ENCODE measurements around the gene PCSK6.
"Not testable (repeated sequence)": the region's sequence is repeated elsewhere in the genome, so short reads cannot be mapped to it uniquely, and the experiment has no call there.

- TF ChIP-seq CTCF (IDR thresholded peaks at IDR 0.05; ENCODE audit: poor library complexity, severe bottlenecking); REST (IDR thresholded peaks at IDR 0.05; ENCODE audit: borderline replicate concordance); SMC3 (conservative IDR thresholded peaks at IDR 0.05; ENCODE audit: poor library complexity); TAF1 (IDR thresholded peaks at IDR 0.05; ENCODE audit: low read depth); RAD21 (conservative IDR thresholded peaks at IDR 0.05); EZH2 (IDR thresholded peaks at IDR 0.05; ENCODE audit: borderline replicate concordance, insufficient read depth, low read length, poor library complexity, severe bottlenecking); MXI1 (conservative IDR thresholded peaks at IDR 0.05; ENCODE audit: poor library complexity, severe bottlenecking): not testable (repeated sequence)
Observed at GRCh38 chr15:101333907-101334789, 155.4 kb downstream of the PCSK6 start.

Data from neural cell (in vitro differentiated cells).